K562 (cell line): Measurements from ENCODE around the gene AMBRA1. TPM values are rescaled to one million over a fixed set of nuclear protein-coding genes. Genes with fewer than 3 reads are reported as not detected.

Experiments
- ATAC-seq: fragments of 200-7000 bp; cut with Tn5 transposase; 3 replicates; pipeline ENCODE4 v1.9.1; 2020; ENCODE audit warnings: moderate library complexity
- BruUV-seq: library from RNA; stranded (reverse); fragments of 400-500 nt; replicated peaks from 2 replicates; lab custom pipeline; 2021; lab: Mats Ljungman, UMichigan
- CTCF ChIA-PET: fragments of 300-600 bp; formaldehyde crosslinking; extraction: SDS; loops from one replicate; lab custom pipeline; 2021; ENCODE audit warnings: low intra/inter-chr PET ratio; lab: Yijun Ruan, JAX
- POLR2A ChIA-PET: fragments of 300-600, 350-650 bp; sonication (Branson Sonifier 250); formaldehyde crosslinking; extraction: SDS; loops from one replicate; lab custom pipeline; 2021; ENCODE audit warnings: antibody characterized with exemption, inconsistent platforms; lab: Yijun Ruan, JAX
- DNase-seq, 4 experiments: peaks; one replicate each; pipeline versions ENCODE4 v3.0.0 to v3.0.0-alpha.2; 2011 to 2018; ENCODE audit warnings: low spot score in 3 of 4, mixed read lengths in 3 of 4; ENCODE audit errors: extremely low read depth in 1 of 4
- FAIRE-seq: peaks from 2 replicates; lab custom pipeline; 2011; peaks lifted over from hg19 to GRCh38; lab: Jason Lieb, UNC
- H2AFZ ChIP-seq: 2 replicates; pipeline ENCODE4 v1.6.0; 2011; ENCODE audit warnings: low read depth, low read length, control low read depth, inconsistent platforms
- H3K27ac ChIP-seq: fragments of 200-600 bp; 3 replicates; pipeline ENCODE4 v1.8.0; 2011; ENCODE audit warnings: low read depth, mild to moderate bottlenecking, control low read depth, inconsistent platforms, low read length, moderate library complexity, mixed read lengths; ENCODE audit errors: extremely low read depth
- H3K27me3 ChIP-seq, 2 experiments: fragments of 300-600 bp in 1 of 2; 2 replicates in 1 of 2; 3 replicates in 1 of 2; pipeline versions ENCODE4 v1.6.0 to v1.8.0; 2011; ENCODE audit warnings: inconsistent platforms in 2 of 2, low read length in 2 of 2, mild to moderate bottlenecking in 1 of 2, mixed read lengths in 1 of 2, moderate library complexity in 1 of 2; ENCODE audit not compliant: control insufficient read depth in 2 of 2, insufficient read depth in 2 of 2
- H3K36me3 ChIP-seq: fragments of 300-600 bp; 3 replicates; pipeline ENCODE4 v1.8.0; 2011; ENCODE audit warnings: mild to moderate bottlenecking, low read length, inconsistent platforms; ENCODE audit not compliant: control insufficient read depth, insufficient read depth
- H3K4me1 ChIP-seq, 2 experiments: fragments of 200-600 bp in 1 of 2; replicated peaks in 1 of 2; 2 replicates in 1 of 2; 3 replicates in 1 of 2; pipeline versions ENCODE4 v1.5.1 to v1.8.0; 2011; ENCODE audit warnings: inconsistent platforms in 2 of 2, low read length in 2 of 2, mild to moderate bottlenecking in 1 of 2, mixed read lengths in 1 of 2, moderate library complexity in 1 of 2; ENCODE audit not compliant: control insufficient read depth in 2 of 2, insufficient read depth in 2 of 2
- H3K4me2 ChIP-seq: 2 replicates; pipeline ENCODE4 v1.6.1; 2011; ENCODE audit warnings: low read length, control low read depth, inconsistent platforms, mixed read lengths; ENCODE audit not compliant: insufficient read depth
- H3K4me3 ChIP-seq: fragments of 200-600 bp; sonication (generic), shearing (Covaris generic); 2 replicates; pipeline ENCODE4 v1.5.1; 2016; ENCODE audit warnings: control low read depth, inconsistent platforms
- H3K79me2 ChIP-seq: fragments of 200-600 bp; 3 replicates; pipeline ENCODE4 v1.8.0; 2011; ENCODE audit warnings: low read length, inconsistent platforms; ENCODE audit not compliant: control insufficient read depth, insufficient read depth
- H3K9ac ChIP-seq, 2 experiments: 2 replicates each; pipeline versions ENCODE4 v1.6.0 to v1.6.1; 2011; ENCODE audit warnings: low read depth in 2 of 2, low read length in 2 of 2, control low read depth in 1 of 2, inconsistent platforms in 1 of 2, mild to moderate bottlenecking in 1 of 2, mixed read lengths in 1 of 2; ENCODE audit not compliant: insufficient read depth in 1 of 2
- H3K9me1 ChIP-seq: one replicate; pipeline ENCODE4 v1.6.0; 2011; ENCODE audit warnings: inconsistent platforms, mild to moderate bottlenecking, low read length, moderate library complexity; ENCODE audit not compliant: control insufficient read depth, insufficient read depth
- H3K9me3 ChIP-seq: replicated peaks from 2 replicates; pipeline ENCODE4 v1.5.1; 2011; ENCODE audit warnings: low read depth, low read length, inconsistent platforms; ENCODE audit not compliant: control insufficient read depth, insufficient read depth
- H4K20me1 ChIP-seq: replicated peaks from 2 replicates; pipeline ENCODE4 v1.6.1; 2011; ENCODE audit warnings: low read length, inconsistent platforms, mixed read lengths; ENCODE audit not compliant: control insufficient read depth, insufficient read depth
- AFF4 ChIP-seq: sonication (generic); formaldehyde crosslinking; IDR thresholded peaks from 2 replicates; pipeline ENCODE4 v1.8.0; 2023; ENCODE audit warnings: mild to moderate bottlenecking, missing genetic modification reagents
- ARID1B ChIP-seq: fragments of 450-650 bp; IDR thresholded peaks from 2 replicates; pipeline ENCODE4 v1.6.1; 2016; ENCODE audit warnings: antibody characterized with exemption, mild to moderate bottlenecking, inconsistent platforms
- CTBP1 ChIP-seq: fragments of 450-650 bp; IDR thresholded peaks from 2 replicates; pipeline ENCODE4 v1.6.1; 2016; ENCODE audit warnings: borderline replicate concordance
- ETV5 ChIP-seq: sonication (generic); formaldehyde crosslinking; IDR thresholded peaks from 2 replicates; pipeline ENCODE4 v1.4.0; 2020; ENCODE audit warnings: low read depth, mild to moderate bottlenecking, missing genetic modification reagents
- ILF3 ChIP-seq: fragments of 450-650 bp; IDR thresholded peaks from 2 replicates; pipeline ENCODE4 v1.6.1; 2018; ENCODE audit warnings: antibody characterized with exemption, mild to moderate bottlenecking, moderate library complexity, borderline replicate concordance
- PTRF ChIP-seq: fragments of 450-650 bp; IDR thresholded peaks from 2 replicates; pipeline ENCODE4 v1.6.1; 2016; ENCODE audit warnings: mild to moderate bottlenecking, missing genetic modification characterization, missing compliant biosample characterization
- SMARCE1 ChIP-seq: fragments of 450-650 bp; IDR thresholded peaks from 2 replicates; pipeline ENCODE4 v1.7.1; 2016; ENCODE audit warnings: mild to moderate bottlenecking
- STAT5A ChIP-seq: IDR thresholded peaks from 2 replicates; pipeline ENCODE4 v1.6.1; 2012; ENCODE audit warnings: low read length, inconsistent platforms, borderline replicate concordance
- TFAM ChIP-seq: fragments of 250-450 bp; sonication (Bioruptor Pico); conservative IDR thresholded peaks from 2 replicates; pipeline ENCODE4 v1.5.0; 2021; ENCODE audit warnings: mild to moderate bottlenecking, moderate library complexity
- ZNF217 ChIP-seq: sonication (generic); formaldehyde crosslinking; IDR thresholded peaks from 2 replicates; pipeline ENCODE4 v1.8.0; 2022; ENCODE audit warnings: mild to moderate bottlenecking, missing genetic modification reagents
- ZNF609 ChIP-seq: sonication (generic); formaldehyde crosslinking; IDR thresholded peaks from 2 replicates; pipeline ENCODE4 v1.8.1; 2023; ENCODE audit warnings: missing genetic modification reagents, mild to moderate bottlenecking, borderline replicate concordance
- WGBS: fragments of 100-300 bp; shearing (Covaris generic); methylation state at CpG from one replicate; pipeline ENCODE4 v1.1.6; 2016; ENCODE audit warnings: low coverage, mixed read lengths; ENCODE audit not compliant: insufficient coverage; ENCODE audit errors: missing lambda C conversion rate; 5-methylcytosine and 5-hydroxymethylcytosine counted together
- in situ Hi-C: fragments of 300-500 bp; cut with MboI; formaldehyde crosslinking; loops from 4 replicates; pipeline ENCODE4 v1.15.0; 2018; ENCODE audit warnings: inconsistent platforms, mixed read lengths
- intact Hi-C: fragments of 100-400 bp; cut with micrococcal nuclease; formaldehyde crosslinking; loops from 2 replicates; pipeline ENCODE4 v1.14.2; 2022
- polyA plus RNA-seq, 8 experiments: library from polyadenylated mRNA; depleted of rRNA in 4 of 8; stranded (reverse) in 5 of 8; unstranded in 3 of 8; fragments of >200 nt; fragmentation: Nextera tagmentation in 2 of 8; fragmentation: Illumina TruSeq in 1 of 8; extraction: Ambion mirVana in 2 of 8; extraction: Trizol in 1 of 8; gene quantifications; 2 replicates each; pipeline versions ENCODE4 v1.2.1 to v1.2.3, GENCODE V29; 2011 to 2014; ENCODE audit warnings: inconsistent platforms in 1 of 8, missing spikeins in 1 of 8
- total RNA-seq, 7 experiments: library from RNA; depleted of rRNA in 6 of 7; stranded (reverse); fragments of >200 nt in 6 of 7; fragmentation: Illumina TruSeq in 2 of 7; extraction: Trizol in 2 of 7; gene quantifications; 2 replicates each; pipeline versions ENCODE4 v1.2.1 to v1.2.3, GENCODE V29; 2011 to 2021; ENCODE audit warnings: low replicate concordance in 1 of 7
- TF ChIP-seq, protein P1 (sequence below): fragments of 200-800 bp; sonication (Bioruptor generic); IDR thresholded peaks from 2 replicates; pipeline ENCODE4 v1.6.1; 2017; ENCODE audit warnings: missing genetic modification characterization, missing compliant biosample characterization

Gene AMBRA1
- total and polyA plus RNA-seq, 9 of the 15 experiments (the other 6 are each of a cell fraction or from before 2014, with no cell fraction given): 0.15 to 24.5 (median 13.0) TPM

GRCh38 chr11:46421257-46421880 is 172.5 kb downstream of the AMBRA1 start:
- no TSS peak for BruUV-seq
- in situ Hi-C loops (no loop called here), intact Hi-C loops (no loop called here)
- Histone ChIP-seq H4K20me1 (no peaks in the 10 kb centered on the region; the same call in 1 of the 2 replicates), H3K9me1 (no peaks in the 10 kb centered on the region), H3K27me3 (no peaks in the 10 kb centered on the region), H3K9ac (no peak overlapping the region), H3K4me1 (peaks cover 3 to 16% of the 10 kb centered on the region in 2 experiments; a peak in 3 of 5 replicates), H3K4me3 (no peak overlapping the region), H3K27ac (no peak overlapping the region), H3K36me3 (peaks cover 28% of the 10 kb centered on the region; the same call in 2 of the 3 replicates), H3K4me2 (no peak overlapping the region), H3K79me2 (no peaks in the 10 kb centered on the region), H3K9me3 (no peaks in the 10 kb centered on the region), H2AFZ (no peak overlapping the region)
- DNase-seq: peak; percentile 15 to 66 (median 30)
- ATAC-seq: peak; percentile 87
- WGBS: 15% methylated on average over 8 of the region's 8 CpGs
- CTCF ChIA-PET: no interaction called here
- POLR2A ChIA-PET: interaction anchor here (0.5 to 1.6 kb wide), 3 partner anchors 8 to 91 kb away, joined by 3 to 4 read pairs (median 3); no protein-coding TSS in a partner anchor
- peak; percentile 54 for FAIRE-seq
- TF ChIP-seq STAT5A (no peak), ZNF609 (no peak), ETV5 (CRISPR knock-in tag) (no peak), ILF3 (no peak), TFAM (CRISPR knock-in tag) (no peak), CTBP1 (peak; percentile 69; the same call in 1 of the 2 replicates), AFF4 (no peak), PTRF (tag) (no peak), ZNF217 (CRISPR knock-in tag) (no peak), SMARCE1 (0 out of 2 replicates have a peak, but pooled peaks have one; percentile 17), ARID1B (peak; percentile 62)
- TF ChIP-seq, protein P1, sequence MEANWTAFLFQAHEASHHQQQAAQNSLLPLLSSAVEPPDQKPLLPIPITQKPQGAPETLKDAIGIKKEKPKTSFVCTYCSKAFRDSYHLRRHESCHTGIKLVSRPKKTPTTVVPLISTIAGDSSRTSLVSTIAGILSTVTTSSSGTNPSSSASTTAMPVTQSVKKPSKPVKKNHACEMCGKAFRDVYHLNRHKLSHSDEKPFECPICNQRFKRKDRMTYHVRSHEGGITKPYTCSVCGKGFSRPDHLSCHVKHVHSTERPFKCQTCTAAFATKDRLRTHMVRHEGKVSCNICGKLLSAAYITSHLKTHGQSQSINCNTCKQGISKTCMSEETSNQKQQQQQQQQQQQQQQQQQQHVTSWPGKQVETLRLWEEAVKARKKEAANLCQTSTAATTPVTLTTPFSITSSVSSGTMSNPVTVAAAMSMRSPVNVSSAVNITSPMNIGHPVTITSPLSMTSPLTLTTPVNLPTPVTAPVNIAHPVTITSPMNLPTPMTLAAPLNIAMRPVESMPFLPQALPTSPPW: no peak
